K562 (cell line): ENCODE data around the gene SLC37A2. TPM values are rescaled to one million over a fixed set of nuclear protein-coding genes. Genes with fewer than 3 reads are reported as not detected.

ENCODE experiments used
- CEBPG ChIP-seq, 3 experiments: fragments of 200-800 bp in 1 of 3; sonication (Bioruptor generic) in 1 of 3; sonication (generic) in 1 of 3; formaldehyde crosslinking in 1 of 3; IDR thresholded peaks in 2 of 3; conservative IDR thresholded peaks in 1 of 3; 2 replicates each; pipeline versions ENCODE4 v1.6.1 to v1.8.0; 2016 to 2022; ENCODE audit warnings: missing compliant biosample characterization in 2 of 3, missing genetic modification characterization in 2 of 3, mild to moderate bottlenecking in 1 of 3, missing genetic modification reagents in 1 of 3
- CREB5 ChIP-seq: fragments of 250-450 bp; sonication (Bioruptor Pico); IDR thresholded peaks from 2 replicates; pipeline ENCODE4 v1.5.0; 2020; ENCODE audit warnings: mild to moderate bottlenecking
- FOXJ2 ChIP-seq: fragments of 200-800 bp; sonication (Bioruptor generic); IDR thresholded peaks from 2 replicates; pipeline ENCODE4 v1.6.1; 2016; ENCODE audit warnings: missing genetic modification characterization, missing compliant biosample characterization
- FOXK1 ChIP-seq: sonication (generic); formaldehyde crosslinking; IDR thresholded peaks from 2 replicates; pipeline ENCODE4 v1.8.0; 2022; ENCODE audit warnings: missing genetic modification reagents, mild to moderate bottlenecking, borderline replicate concordance
- HMBOX1 ChIP-seq: sonication (generic); IDR thresholded peaks from 2 replicates; pipeline ENCODE4 v1.6.1; 2016
- ID3 ChIP-seq, 2 experiments: fragments of 250-450 bp in 1 of 2; fragments of 450-650 bp in 1 of 2; sonication (Bioruptor Pico) in 1 of 2; IDR thresholded peaks; 2 replicates each; pipeline versions ENCODE4 v1.6.1 to v1.8.0; 2016 to 2021; ENCODE audit warnings: mild to moderate bottlenecking in 2 of 2, moderate library complexity in 2 of 2, missing compliant biosample characterization in 1 of 2, missing genetic modification characterization in 1 of 2
- JUNB ChIP-seq: fragments of 450-650 bp; formaldehyde crosslinking; conservative IDR thresholded peaks from 2 replicates; pipeline ENCODE4 v1.4.0; 2020; ENCODE audit warnings: mild to moderate bottlenecking
- KDM4B ChIP-seq, 2 experiments: fragments of 450-650 bp in 1 of 2; sonication (generic) in 1 of 2; IDR thresholded peaks; 2 replicates each; pipeline ENCODE4 v1.6.1; 2016 to 2017; ENCODE audit warnings: borderline replicate concordance in 2 of 2, antibody characterized with exemption in 1 of 2, low read depth in 1 of 2, mild to moderate bottlenecking in 1 of 2
- MCM3 ChIP-seq: fragments of 450-650 bp; IDR thresholded peaks from 2 replicates; pipeline ENCODE4 v1.6.1; 2016
- MTA3 ChIP-seq: fragments of 450-650 bp; formaldehyde crosslinking; IDR thresholded peaks from 2 replicates; pipeline ENCODE4 v1.6.1; 2017; ENCODE audit warnings: mild to moderate bottlenecking, borderline replicate concordance
- MYC ChIP-seq, 2 experiments: fragments of 250-450 bp in 1 of 2; sonication (Bioruptor Pico) in 1 of 2; IDR thresholded peaks; 2 replicates each; pipeline versions ENCODE4 v1.5.1 to v1.6.1; 2012 to 2021; ENCODE audit warnings: low read depth in 2 of 2, borderline replicate concordance in 1 of 2, improper control_type of control experiment in 1 of 2, low read length in 1 of 2, mild to moderate bottlenecking in 1 of 2, moderate library complexity in 1 of 2
- NFRKB ChIP-seq: fragments of 450-650 bp; IDR thresholded peaks from 2 replicates; pipeline ENCODE4 v1.6.1; 2016; ENCODE audit warnings: low read depth
- RAD51 ChIP-seq: fragments of 450-650 bp; IDR thresholded peaks from 2 replicates; pipeline ENCODE4 v1.7.1; 2016; ENCODE audit warnings: low read depth, mild to moderate bottlenecking, borderline replicate concordance
- RBM15 ChIP-seq: fragments of 200-400 bp; formaldehyde crosslinking; IDR thresholded peaks from 2 replicates; pipeline ENCODE4 v1.6.1; 2018; ENCODE audit warnings: mild to moderate bottlenecking, low read length, moderate library complexity; ENCODE audit not compliant: insufficient read depth
- ZBTB17 ChIP-seq: fragments of 450-650 bp; formaldehyde crosslinking; IDR thresholded peaks from 2 replicates; pipeline ENCODE4 v1.4.0; 2020; ENCODE audit warnings: mild to moderate bottlenecking
- ZBTB49 ChIP-seq: sonication (generic); formaldehyde crosslinking; IDR thresholded peaks from 2 replicates; pipeline ENCODE4 v1.8.0; 2022; ENCODE audit warnings: missing genetic modification reagents, mild to moderate bottlenecking, borderline replicate concordance
- ZFX ChIP-seq: sonication (generic); formaldehyde crosslinking; IDR thresholded peaks from 2 replicates; pipeline ENCODE4 v1.8.0; 2022; ENCODE audit warnings: mild to moderate bottlenecking, missing genetic modification reagents, moderate library complexity
- ZNF239 ChIP-seq: fragments of 250-450 bp; sonication (Bioruptor Pico); IDR thresholded peaks from 2 replicates; pipeline ENCODE4 v1.4.0; 2020; ENCODE audit warnings: mild to moderate bottlenecking
- ZNF24 ChIP-seq: fragments of 450-650 bp; IDR thresholded peaks from 2 replicates; pipeline ENCODE4 v1.6.1; 2016
- ZNF354B ChIP-seq: fragments of 250-450 bp; sonication (Bioruptor Pico); IDR thresholded peaks from 2 replicates; pipeline ENCODE4 v1.4.0; 2020
- ZNF668 ChIP-seq: fragments of 250-450 bp; sonication (Bioruptor Pico); IDR thresholded peaks from 2 replicates; pipeline ENCODE4 v1.8.0; 2022; ENCODE audit warnings: mild to moderate bottlenecking, inconsistent platforms
- polyA plus RNA-seq, 8 experiments: library from polyadenylated mRNA; depleted of rRNA in 4 of 8; stranded (reverse) in 5 of 8; unstranded in 3 of 8; fragments of >200 nt; fragmentation: Nextera tagmentation in 2 of 8; fragmentation: Illumina TruSeq in 1 of 8; extraction: Ambion mirVana in 2 of 8; extraction: Trizol in 1 of 8; gene quantifications; 2 replicates each; pipeline versions ENCODE4 v1.2.1 to v1.2.3, GENCODE V29; 2011 to 2014; ENCODE audit warnings: inconsistent platforms in 1 of 8, missing spikeins in 1 of 8
- total RNA-seq, 7 experiments: library from RNA; depleted of rRNA in 6 of 7; stranded (reverse); fragments of >200 nt in 6 of 7; fragmentation: Illumina TruSeq in 2 of 7; extraction: Trizol in 2 of 7; gene quantifications; 2 replicates each; pipeline versions ENCODE4 v1.2.1 to v1.2.3, GENCODE V29; 2011 to 2021; ENCODE audit warnings: low replicate concordance in 1 of 7

Gene SLC37A2
- total and polyA plus RNA-seq, 9 of the 15 experiments (the other 6 are each of a cell fraction or from before 2014, with no cell fraction given): 0.01 to 1.2 (median 0.52) TPM

GRCh38 chr11:125111343-125112207 lies 48.5 kb downstream of the SLC37A2 start, which contains the start of gene TMEM218 (continued):
- TF ChIP-seq HMBOX1 (no peak), MYC (IDR thresholded peaks at IDR 0.05; ENCODE audit: low read depth, low read length) (0 out of 2 replicates have a peak, but pooled peaks have one; percentile 31), MYC (CRISPR knock-in tag; IDR thresholded peaks at IDR 0.05; ENCODE audit: borderline replicate concordance, low read depth) (no peak), ZNF239 (CRISPR knock-in tag) (no peak), FOXJ2 (tag) (peak; percentile 49; the same call in 1 of the 2 replicates), ZNF668 (CRISPR knock-in tag) (no peak), ID3 (CRISPR knock-in tag; IDR thresholded peaks at IDR 0.05) (no peak), ID3 (tag; IDR thresholded peaks at IDR 0.05) (no peak), MTA3 (0 out of 2 replicates have a peak, but pooled peaks have one; percentile 22), KDM4B (IDR thresholded peaks at IDR 0.05; ENCODE audit: borderline replicate concordance in 2 of 2, low read depth in 1 of 2) (peak in 1 of 2 experiments; percentile 87; a peak in 1 of 4 replicates), JUNB (CRISPR knock-in tag) (no peak), CEBPG (CRISPR knock-in tag; IDR thresholded peaks at IDR 0.05) (no peak), CEBPG (tag; conservative IDR thresholded peaks at IDR 0.05 in 1 of 2, IDR thresholded peaks at IDR 0.05 in 1 of 2) (no peak), CREB5 (CRISPR knock-in tag) (no peak), RBM15 (no peak), NFRKB (no peak), ZBTB49 (CRISPR knock-in tag) (no peak), MCM3 (no peak), ZFX (CRISPR knock-in tag) (peak; percentile 42; the same call in 1 of the 2 replicates), ZNF24 (no peak), ZBTB17 (CRISPR knock-in tag) (no peak), RAD51 (no peak), FOXK1 (CRISPR knock-in tag) (no peak), ZNF354B (CRISPR knock-in tag) (no peak)
